ENCODE results near the gene ABTB2.
A peak's percentile ranks its signal among the peaks of the same experiment; 100 is the strongest.

The ABTB2 gene

DNA sequence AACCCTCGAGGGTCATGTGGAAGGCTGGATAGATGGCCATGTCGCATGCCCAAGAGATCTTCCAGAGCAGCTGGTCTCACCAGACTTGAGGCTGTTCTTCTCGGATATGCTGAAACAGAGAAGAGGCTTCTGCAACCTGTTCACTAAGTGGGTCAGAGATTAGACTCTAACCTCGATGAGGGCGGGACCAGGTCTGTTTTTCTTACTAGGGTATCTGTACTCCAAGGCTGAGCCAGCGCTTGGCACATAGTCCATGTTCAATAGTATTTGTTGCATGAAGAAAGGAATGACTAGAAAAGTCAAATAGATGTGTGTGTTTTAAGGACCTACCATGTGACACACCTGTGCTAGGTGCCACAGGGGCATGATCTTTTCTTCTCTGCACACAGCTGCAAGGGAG is 43.6 kb downstream of the ABTB2 start:
- no peak for DNase-seq

DNA sequence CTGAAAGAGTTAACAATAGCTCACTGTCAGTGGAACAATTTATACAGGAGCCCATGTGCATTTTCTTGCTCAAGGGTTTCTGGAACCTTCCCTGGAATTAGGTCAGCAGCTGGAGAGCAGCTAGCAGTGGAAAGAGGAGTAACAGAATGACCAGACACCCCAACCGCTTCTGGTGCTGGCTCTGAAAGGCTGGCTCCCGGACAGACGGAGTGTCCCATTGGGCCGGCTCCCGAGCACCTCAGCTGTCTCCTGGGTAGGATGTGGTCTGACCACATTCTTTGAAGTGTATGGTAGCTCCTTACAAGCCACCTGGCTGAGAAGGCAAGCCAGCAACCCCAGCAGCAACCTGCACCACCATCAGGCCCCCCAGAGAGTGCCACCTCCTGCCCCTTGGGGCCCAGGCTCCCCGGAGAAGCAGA is 44.7 kb downstream of the ABTB2 start:
- no peak for DNase-seq

DNA sequence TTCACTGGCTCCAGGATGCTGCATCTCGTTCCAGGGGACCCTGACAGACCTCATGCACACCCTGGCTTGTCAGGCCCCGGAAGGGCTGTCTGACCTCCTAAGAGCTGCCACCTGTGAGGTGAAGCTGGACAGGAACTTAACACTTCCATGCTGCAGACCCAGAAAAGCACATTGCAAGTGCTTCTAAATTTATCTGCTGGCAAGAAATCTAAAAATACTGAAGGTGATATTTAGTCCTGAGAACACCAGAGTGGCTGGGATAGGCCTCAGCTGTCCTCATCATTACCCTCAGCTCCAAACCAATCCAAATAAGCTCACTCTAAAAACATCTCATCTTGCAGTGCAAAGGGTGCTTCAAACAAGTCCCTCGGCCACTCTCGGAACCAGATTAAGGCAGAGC is 46.7 kb downstream of the ABTB2 start:
- DNase-seq: no peak

DNA sequence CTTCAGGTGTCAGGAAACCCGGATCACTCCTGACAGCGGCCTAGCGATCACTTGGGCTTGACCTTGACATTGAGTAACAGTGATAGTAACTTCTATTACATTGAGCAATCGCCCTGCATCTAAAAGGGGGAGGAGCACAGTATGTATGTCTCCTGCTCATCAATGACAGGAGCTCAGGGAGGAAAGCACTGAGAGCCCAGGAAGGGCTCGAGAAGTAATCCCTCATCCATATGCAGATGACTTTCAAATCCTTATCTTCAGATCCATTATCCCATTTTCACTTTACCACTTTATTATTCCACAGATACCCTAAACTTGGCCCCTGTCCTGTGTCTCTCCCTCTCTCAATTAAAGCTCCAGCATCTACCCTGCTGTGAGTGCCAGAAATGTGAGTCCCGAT is 47.8 kb downstream of the ABTB2 start:
- DNase-seq: peak in 1 of 2 donors; percentile 25

DNA sequence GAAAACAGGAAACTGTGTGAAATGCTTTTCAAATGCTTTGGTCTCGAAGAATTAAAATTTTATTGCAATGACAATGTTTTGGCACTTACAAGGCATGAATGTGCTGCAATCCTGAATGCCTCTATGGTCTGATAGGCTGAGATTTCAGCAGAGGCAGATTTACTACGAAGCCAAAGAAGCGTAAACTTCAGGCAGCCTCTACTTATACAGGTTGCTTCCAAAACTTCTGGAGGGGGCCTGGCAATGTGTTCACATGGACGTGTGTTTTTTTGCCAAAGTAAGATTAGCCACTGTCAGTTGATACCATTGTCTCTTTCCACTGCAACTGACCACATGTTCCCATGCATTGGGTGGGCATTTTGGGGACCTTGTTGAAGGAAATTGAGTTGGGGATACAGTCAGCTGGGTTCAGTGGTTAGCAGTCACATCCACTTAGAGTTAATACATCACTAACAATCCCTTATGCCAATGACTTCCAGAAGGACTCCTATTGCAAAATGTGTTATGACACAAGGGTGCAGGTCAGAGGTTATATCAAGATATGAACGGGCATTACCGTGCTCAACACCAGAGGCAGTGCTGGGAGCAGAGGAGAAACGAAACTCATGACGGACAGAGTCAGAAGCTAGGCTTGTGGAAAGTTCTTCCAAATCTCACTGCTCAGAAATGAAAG is 48.8 kb downstream of the ABTB2 start:
- DNase-seq: peak; percentile 92 to 93

DNA sequence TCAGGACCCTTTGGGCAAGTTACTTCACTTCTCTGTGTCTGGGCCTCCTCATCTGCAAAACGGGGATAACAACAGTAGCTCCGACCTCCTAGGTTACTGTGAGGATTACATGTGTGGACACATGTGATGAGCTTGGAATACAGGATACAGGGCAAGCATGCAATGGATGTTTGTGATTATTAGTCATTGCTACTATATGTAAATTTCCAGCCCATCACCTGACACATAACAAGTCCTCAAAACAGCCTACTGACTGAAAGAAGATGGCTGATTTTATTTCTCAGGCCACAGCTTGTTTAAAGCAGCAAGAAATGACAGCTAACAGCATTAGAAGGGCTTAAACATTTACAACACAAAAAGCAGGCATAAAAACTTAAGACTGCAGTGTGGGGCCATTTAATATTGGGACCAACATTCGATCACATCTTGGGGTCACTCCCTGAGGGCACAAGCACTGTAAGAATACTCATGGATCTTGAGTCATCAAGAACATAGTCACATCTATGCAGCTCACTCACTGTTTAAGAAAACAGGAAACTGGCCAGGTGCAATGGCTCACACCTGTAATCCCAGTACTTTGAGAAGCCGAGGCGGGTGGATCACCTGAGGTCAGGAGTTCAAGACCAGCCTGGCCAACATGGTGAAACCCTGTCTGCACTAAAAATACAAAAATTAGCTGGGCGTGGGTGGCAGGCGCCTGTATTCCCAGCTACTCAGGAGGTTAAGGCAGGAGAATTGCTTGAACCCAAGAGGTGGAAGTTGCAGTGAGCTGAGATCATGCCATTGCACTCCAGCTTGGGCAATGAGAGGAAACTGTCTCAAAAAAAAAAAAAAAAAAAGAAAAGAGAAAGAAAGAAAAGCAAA is 49.5 kb downstream of the ABTB2 start:
- peak; percentile 63 to 68 for DNase-seq

DNA sequence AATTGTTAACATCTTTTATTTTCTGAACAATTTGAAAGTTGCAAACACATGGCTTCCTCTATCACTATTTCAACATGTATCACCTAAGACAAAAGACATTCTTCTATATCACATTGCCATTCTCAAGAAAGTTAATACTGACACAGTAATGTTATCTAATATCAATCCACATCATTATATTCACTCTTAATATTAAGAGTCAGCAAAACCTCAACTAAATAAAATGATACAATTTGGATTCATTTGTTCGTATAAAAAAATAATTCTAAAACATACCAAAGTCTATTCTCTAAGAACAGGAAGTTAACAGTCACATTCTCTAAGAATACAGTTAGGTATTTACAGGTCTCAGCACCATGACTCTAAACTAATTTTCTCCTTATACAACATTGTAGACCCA is 52.0 kb downstream of the ABTB2 start:
- DNase-seq: no peak

DNA sequence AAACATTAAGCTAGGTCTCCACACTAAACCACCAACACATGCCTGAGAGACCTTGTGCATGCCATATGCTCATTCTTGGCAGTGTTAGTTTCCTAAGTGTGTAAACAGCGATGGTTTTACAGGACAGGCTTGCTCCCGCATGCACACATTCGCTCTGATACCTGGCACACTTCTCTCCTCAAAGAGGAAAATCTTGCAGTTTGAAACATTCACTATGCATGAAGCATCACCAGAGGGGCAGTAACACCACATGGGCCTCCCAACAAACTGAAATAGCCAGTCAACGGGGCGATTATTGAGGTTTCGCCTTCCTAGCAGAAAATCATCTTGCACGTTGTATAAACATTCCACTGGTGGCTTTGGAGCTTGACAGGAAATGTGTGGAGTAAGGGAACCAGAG is 52.6 kb downstream of the ABTB2 start:
- no peak for DNase-seq

DNA sequence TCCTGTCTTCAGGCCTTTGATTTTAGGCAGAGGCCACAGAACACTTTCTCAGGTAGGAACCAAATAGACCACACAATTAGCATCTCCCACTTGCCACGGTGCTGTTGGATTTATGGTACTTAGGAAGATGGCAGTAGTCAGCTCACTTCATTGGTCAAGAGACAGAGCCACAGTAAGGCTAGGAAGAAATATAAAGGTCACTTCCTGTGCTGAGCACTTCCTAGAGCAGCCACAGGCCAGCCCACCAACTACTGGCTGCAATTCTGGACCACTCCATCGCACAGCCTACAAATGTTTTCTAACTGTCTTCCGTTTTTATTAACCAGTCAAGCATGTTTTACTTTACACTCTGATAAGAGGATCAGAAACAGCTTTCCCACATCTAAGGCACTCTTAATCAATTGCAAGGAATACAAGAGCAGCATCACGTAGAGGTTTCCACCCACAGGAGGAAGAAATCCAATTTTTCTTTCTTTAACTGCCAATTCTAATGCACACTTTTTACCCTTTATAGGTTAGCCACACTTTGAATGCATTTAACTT is 54.7 kb downstream of the ABTB2 start:
- DNase-seq: no peak

DNA sequence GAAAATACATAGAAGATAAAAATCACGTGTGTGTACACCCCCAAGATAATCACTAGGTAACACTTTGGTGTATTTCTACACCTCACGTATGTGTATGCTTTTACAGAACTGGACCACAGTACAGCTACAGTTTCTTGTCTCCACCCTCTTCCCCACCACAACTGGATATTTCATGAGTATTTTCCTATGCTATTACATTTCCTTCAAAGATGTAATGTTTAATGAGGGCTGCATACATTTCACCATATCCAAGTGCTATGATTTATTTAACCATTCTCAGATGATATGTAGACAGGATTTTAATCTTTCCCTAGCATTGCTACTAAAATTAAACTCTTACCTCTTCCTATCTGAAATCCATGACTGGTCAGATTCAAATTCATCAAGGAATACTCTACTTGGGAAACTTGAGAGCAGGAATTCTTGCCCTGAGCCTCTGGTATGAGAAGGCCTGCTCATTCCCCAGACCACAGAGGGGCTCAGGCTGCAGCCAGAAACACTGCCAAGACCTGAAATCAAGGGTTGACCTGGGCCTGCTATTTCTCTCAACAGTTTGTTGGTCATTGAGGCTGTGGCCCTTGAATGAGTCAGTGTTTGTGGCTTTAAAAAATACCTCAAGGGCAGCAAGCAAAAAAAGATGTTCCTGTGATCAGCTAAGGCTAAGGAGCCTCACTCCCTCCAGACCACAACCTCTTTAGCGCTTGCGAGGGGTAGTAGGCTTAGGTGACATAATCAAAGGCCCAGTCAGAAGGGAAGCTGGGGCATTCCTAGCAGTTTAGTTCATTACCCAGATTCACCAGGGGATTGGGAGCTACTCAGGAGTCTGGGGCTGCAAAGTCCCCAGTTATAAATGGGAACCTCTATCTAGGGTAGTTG is 55.5 kb downstream of the ABTB2 start:
- no peak for DNase-seq

DNA sequence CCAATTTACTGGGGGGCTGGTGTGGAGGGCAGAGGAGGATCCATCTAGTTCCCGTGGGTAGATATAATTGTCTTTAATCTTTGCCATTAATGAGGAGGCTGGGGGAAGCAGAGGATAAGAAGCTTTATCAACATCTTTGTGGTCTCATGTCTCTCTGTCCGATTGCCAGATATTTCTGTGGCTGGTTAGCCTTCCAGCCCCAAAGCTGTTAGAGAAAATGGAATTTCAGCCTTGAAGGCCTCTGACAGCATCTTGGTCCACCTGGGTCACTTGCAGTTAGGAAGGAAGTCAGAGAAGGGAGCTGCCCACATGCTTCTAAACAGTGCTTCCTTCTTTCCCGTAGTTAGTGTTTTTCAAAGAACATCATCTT is 56.9 kb downstream of the ABTB2 start:
- no peak for DNase-seq

DNA sequence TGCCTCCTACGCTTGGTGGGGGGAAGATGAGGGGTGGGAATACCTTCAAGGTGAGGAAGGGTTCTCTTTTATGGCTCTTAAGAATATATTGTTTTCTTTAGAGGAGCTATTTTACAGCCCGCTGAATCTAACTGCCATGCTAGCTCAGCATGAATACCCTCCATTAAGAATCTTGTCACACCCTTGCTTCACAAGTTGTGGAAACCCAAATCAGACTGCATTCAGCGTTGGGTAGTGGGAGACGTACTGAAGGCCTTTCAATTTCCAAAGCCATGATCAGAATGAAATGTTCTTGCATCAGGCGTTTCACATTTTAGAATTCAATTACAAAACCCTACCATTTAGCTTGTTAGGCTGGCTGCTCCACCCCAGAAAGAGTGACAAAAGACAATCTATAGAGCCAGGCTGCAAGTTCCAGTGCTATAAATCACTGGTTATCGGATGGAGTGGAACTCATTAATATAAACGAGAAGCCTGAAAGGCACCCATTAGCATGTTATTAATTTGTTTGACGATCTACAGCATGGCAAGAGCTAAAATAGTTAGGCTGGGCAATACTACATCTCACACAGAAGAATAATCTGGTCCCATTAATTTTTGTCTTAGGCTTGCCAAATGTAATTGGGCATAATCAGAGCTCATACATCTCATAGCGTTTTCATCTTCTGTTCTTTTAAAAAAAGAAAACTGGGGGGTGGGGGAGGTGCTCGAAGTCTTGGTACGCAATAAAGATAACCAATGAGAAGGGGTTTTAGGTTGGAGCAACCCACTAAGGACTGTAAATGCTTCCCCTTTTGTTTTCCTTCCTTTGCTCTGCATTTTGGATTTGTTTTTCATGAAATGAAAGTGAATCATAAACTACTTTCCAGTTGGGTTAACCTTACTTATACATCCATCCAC is 57.5 kb downstream of the ABTB2 start:
- peak in 1 of 2 donors; percentile 28 for DNase-seq

DNA sequence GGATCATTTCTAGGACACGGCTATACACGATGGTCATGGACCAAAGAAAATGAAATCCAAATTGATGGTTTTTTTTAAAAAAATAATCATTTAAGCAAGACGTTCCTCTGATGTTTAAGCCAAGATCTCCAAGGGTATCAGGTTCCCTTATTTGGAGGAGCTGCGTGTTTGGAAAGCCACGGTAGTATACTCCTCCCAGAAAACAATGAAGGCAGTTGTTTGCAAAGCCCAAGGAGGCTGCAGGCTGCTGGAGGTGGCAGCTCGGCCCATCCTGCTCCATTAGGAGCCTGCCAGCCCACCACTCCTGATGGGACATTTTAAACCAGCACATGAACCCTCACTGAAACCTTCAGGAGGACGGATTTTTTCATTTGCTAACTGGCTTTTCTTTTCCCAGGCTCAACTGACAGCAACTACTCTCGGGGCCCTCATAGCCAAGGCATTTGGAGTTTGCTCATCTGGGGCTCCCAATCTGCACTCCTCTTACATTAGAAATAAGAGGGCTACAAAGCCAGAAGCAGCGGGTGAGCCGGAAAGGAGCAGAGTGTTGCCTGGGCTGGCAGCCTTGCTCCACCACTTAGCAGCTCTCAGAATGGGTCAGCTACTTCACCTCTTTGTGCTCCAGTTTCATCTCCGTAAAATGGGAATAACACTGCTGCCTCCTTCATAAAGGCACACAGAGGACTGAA is 58.4 kb downstream of the ABTB2 start:
- no peak for DNase-seq

DNA sequence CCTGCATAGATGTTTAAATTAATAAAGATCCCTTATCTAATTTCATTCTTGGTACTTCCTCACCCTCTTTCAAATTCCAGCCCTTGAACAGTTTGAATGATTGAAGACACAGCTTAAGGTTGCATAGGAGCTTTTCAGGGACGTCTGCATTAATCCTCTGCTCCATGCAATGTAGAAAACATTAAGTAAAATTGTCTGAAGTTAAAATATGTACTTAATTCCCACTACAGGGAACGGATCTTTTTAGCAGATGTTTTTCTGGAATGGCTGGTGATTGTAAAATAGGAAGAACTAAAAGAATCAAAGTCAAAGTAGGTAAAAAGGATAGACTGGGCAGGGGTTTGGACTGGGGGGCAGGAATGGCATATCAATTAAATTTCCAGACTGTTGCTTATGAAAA is 58.9 kb downstream of the ABTB2 start:
- no peak for DNase-seq

DNA sequence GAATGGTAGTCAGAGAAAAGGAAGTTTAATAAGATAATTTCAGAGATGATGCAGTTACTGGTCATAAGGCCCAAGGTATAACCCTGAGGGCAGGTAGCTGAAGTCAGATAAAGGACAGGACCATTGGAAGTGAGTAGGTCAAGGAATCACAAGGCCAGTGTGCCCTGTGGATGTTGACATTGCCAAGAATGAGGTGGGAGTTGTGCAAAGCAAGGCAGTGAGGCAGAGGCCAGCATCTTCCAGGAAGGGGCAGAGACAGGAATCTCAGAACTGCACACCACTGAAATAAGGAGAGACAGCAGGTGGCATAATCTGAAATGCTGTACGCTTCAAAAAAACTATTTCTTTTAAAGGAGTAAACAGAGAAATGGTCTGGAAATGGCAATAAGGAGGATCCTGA is 61.4 kb downstream of the ABTB2 start:
- DNase-seq: no peak

DNA sequence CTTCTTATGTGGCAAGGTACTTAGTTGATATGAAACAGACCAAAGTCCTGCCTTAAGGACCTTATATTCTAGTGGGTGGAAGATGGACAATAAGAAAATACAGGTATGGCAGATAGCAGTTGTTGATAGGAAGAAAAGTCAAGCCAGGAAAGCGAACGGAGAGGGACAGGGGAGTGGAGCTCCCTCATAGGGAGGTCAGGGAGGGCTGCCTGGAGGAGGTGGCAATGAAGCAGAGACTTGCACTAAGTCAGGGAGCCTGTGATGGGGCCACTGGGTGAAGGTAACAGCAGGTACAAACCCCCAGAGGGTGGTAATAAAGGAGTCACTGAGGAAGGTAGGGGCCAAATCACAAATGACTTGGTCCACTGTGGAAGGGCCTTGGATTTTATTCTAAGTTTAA is 65.3 kb downstream of the ABTB2 start:
- no peak for DNase-seq

DNA sequence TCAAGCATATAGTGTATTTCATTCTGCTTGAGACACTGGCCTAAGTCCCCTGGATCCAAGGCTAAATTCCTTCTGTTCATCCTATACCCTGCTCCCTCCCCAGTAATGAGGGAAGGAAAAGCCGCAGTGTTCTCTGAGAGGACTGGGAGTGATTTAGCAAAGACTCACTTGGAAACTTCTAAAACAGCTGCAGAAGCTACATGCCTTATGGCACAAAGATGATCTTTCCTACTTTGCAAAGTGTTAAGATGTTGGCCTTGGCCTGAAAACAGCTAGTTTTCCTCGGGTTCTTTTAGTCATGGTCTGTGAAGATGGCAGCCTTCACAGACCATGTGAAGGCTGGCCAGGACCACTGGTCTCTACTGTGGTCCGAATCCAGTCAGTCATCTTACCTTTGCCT is 65.7 kb downstream of the ABTB2 start:
- DNase-seq: no peak

DNA sequence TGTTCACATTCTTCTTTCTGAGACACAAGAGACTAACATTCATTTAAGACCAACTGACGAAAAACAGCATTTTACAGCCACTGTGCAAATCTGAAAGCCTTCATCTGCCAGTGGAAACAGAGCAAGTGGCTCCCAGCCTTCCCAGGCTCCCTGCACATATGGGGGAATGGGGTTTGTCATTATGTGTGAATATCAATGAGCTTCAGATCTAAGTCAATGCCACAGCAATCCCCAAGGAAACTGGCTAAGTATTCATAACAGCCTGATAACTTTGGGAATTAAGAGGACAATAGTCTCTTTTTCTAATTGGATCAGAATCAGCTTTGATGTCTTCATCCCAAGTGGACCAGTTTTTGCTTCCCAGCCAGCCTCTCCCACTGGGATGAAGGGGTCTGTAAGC is 66.9 kb downstream of the ABTB2 start:
- DNase-seq: no peak

DNA sequence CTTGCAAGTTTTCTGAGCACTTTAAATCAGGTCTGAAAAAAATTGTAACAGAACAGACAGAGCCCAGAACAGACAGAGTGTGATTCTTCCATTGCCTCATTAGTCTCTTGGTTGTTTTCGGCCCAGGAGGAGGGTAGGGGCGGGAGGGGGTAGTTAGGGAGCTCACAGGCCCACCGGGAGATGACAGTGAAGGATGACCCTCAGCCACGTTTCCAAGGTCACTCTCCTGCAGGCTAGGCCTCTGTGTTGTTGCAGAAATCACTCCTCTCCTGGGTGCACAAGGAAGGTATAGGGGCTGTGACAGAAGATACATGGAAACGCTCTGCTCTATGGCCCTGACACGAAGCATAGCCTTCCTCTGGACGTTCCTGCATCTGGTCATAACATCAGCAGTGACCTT is 69.3 kb downstream of the ABTB2 start:
- DNase-seq: no peak

DNA sequence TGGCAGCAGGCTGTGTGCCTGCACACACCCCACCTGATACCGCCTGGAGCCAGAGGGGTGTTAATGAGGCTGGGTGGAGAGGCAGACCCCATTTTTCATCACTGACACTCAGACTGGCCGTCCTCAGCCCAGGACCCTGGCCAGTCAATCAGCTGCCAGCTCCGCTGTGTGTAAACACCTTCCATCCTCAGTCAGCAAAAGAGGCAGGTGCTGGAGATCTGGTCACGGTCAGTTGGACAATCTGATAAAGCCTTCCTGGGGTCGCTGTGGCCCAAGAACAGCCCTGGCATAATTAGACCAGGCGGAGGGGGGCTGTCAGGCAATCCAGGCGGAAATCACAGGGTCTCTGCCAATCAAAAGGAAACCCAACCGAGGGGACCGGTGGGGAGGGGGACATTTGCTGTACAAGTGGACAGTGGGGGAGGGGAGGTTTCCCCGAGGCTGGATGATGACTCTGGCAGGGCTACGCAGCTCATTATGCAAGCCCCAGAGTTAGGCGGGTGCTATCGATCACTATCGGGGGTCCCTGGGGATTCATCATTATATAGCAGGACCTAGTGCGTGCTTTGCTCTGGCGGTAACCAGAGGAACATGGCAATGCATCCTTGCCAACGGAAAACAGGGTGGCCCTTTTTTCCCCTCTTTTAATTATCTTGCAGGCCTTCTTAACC is 72.9 kb downstream of the ABTB2 start:
- no peak for DNase-seq

DNA sequence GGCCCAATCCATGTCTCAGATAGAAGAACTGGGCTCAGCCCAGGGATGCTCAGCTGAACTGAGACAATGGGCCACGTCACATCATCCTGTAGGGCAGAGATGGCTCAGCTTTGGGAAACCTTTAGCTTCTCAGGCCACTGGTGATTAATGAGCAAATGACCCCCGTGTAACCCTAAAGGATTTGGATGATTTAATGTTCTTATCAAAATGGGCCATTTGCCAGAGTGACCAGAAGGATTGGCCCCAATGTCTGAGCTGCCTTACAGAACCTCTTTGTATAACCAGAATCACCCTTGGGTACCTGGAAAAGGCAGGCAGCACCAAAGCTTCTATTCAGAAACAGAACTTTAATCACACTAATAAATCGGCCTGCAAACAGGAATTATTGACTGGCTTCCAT is 73.7 kb downstream of the ABTB2 start:
- no peak for DNase-seq

Measured in inflammatory macrophage (primary cell).